ENCODE data around the gene CASTOR1. TPM values are rescaled to one million over a fixed set of nuclear protein-coding genes. Genes with fewer than 3 reads are reported as not detected.

CASTOR1 gene
- total and polyA plus RNA-seq, 11 donors = 3.8 to 16.6 (median 7.1) TPM

DNA sequence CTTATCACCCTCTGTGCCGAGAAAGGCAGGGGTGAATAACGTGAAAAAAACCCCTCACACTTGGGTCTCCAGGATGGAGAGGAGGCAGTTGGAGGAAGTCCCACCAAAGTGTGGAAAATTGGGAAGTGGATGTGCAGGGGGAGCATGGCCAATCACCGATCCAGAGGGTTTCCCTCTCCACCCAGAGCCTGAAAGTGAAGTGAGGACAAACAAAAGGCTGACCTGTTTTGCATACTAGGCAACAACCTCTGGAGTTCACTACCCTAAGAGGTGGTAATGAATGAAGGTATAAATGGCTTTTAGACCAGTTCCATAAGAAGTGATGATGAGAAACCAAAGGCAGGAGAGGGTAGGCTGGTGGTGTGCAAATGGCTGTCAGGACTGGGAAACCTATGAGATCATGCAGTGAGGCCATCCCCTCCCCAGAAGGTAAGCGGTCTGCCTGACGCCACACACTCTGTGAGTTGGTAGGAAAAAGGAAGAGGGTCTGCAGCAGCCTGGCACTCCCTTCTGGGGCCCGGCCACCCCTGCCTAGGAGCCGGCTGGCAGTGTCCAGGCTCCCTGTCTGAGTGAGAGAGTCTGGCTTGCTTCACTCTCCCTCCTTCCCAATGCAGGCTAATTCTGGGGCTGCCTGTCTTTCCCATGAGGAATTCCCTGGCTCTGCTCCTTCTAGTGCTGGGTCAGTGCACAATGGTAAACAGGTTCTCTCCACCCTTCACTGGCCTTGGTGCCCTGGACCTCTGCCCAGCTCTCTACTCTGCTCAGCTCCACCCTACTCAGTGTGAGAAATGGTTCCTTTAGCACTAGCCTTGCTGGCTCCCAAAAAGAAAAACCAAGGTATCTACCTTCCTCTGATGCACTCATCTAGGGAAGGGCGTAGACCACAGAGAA lies 21.8 kb upstream of the CASTOR1 start:
- DNase-seq (peak; percentile 79 to 89 (median 84)), ATAC-seq (peak; percentile 89 to 95 (median 94))
- WGBS, 4 donors = 26 to 36% (median 27%) methylated on average over 8 of the region's 8 CpGs
- peaks cover 22 to 100% (median 73%) of the 10 kb centered on the region in 12 donors for H3K4me1 ChIP-seq
- H3K9me3 ChIP-seq = no peaks in the 10 kb centered on the region
- H3K27ac ChIP-seq = peak overlapping the region; percentile 38 to 84 (median 72)
- TF ChIP-seq POLR2A (IDR thresholded peaks at IDR 0.05) = peak in 1 of 2 donors; percentile 40
- TF ChIP-seq, protein P1, sequence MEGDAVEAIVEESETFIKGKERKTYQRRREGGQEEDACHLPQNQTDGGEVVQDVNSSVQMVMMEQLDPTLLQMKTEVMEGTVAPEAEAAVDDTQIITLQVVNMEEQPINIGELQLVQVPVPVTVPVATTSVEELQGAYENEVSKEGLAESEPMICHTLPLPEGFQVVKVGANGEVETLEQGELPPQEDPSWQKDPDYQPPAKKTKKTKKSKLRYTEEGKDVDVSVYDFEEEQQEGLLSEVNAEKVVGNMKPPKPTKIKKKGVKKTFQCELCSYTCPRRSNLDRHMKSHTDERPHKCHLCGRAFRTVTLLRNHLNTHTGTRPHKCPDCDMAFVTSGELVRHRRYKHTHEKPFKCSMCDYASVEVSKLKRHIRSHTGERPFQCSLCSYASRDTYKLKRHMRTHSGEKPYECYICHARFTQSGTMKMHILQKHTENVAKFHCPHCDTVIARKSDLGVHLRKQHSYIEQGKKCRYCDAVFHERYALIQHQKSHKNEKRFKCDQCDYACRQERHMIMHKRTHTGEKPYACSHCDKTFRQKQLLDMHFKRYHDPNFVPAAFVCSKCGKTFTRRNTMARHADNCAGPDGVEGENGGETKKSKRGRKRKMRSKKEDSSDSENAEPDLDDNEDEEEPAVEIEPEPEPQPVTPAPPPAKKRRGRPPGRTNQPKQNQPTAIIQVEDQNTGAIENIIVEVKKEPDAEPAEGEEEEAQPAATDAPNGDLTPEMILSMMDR (IDR thresholded peaks at IDR 0.05) = no peak
- H3K36me3 ChIP-seq = no peaks in the 10 kb centered on the region
- H3K4me3 ChIP-seq = peak overlapping the region in 4 of 12 donors; percentile 4 to 16 (median 8)
- H3K27me3 ChIP-seq = no peaks in the 10 kb centered on the region
- intact Hi-C loops (cut with DNase I) = loop anchor here in 2 of 10 donors (1.0 kb wide), 1 partner anchor 23 kb away; no protein-coding TSS in a partner anchor

DNA sequence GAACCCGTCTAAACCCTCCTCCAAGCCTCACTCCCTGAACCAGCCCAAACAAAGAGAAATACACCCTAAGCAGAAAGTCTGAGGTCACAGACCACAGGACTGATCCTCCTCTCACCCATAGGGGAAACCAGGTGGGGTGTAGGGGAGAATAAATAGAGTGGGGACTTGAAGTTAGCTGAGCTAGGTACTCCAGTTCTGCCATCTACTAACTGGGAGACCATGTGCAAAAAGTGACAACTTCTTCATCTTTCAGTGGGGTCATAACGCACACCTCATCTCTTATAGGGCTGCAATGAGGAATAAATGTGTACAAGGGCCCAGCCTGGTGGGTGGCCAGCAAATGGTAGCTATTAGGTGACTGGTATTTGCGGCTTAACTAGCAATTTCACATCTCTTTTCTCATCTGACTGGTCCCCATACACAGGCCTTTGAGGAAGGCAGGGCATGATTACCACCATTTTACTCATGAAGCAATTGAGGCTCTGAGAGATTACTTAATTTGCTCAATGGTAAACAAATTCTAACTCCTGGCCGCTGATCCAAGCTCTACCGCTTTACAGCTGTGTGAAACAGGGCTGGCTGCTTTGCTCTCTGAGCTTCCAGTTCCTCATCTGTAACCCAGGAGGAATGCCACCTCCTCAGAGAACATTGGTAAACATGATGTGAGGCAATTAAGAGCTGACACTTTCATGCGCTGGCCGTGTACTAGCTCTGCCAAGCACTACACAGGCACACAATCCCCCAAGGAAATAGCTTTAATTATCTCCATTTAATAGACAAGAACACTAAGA lies 20.8 kb upstream of the CASTOR1 start:
- Histone ChIP-seq H3K4me3 (no peak overlapping the region), H3K4me1 (peaks cover 27 to 100% (median 78%) of the 10 kb centered on the region in 12 donors), H3K27ac (peak overlapping the region; percentile 38 to 84 (median 72)), H3K9me3 (no peaks in the 10 kb centered on the region), H3K27me3 (no peaks in the 10 kb centered on the region), H3K36me3 (no peaks in the 10 kb centered on the region)
- DNase-seq (peak in 1 of 5 donors; percentile 46), ATAC-seq (peak in 3 of 4 donors; percentile 5 to 40 (median 25))
- WGBS, 4 donors = 66 to 70% (median 68%) methylated on average over 7 of the region's 7 CpGs
- TF ChIP-seq, protein P1 (IDR thresholded peaks at IDR 0.05) = no peak
- no peak for TF ChIP-seq POLR2A (IDR thresholded peaks at IDR 0.05)
- intact Hi-C loops (cut with DNase I) = no loop called here

DNA sequence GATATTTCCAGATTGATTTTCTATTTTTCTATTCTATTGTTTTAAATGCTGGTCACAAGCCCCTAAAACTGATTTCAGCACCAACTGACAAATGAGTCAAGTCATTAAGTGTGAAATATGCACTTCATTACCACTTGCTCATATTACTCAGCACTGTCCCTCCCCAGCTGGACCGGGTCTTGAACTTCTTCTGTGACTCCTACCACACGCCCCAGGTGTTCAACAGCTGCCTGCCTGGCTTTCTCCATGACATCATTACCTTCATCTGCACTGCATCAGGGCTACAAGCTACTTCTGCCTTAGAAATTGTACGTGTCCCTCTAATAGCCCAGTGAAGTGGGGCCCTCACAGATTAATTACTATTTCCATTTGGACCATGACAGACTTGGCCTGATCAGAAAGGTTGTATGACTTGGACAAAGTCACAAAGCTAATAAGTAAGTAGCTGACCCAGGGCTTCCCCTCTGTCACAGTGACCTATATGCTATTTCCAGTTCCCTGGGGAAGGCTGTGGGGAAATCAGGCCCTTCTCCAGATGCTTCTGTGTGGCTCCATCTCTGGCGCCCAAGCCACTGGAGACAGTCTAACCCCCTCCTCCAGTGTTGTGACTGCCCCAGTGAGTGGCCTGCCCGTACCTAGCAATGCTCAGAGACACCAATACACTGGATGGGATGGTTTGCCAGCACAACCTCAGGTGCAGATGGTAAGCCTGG lies 19.4 kb upstream of the CASTOR1 start:
- Histone ChIP-seq H3K27me3 (no peaks in the 10 kb centered on the region), H3K4me3 (no peak overlapping the region), H3K36me3 (peaks cover 0 to 7% (median 0%) of the 10 kb centered on the region in 9 donors), H3K9me3 (no peaks in the 10 kb centered on the region), H3K27ac (peak overlapping the region in 2 of 12 donors; percentile 81 to 84), H3K4me1 (peaks cover 34 to 100% (median 91%) of the 10 kb centered on the region in 12 donors)
- peak in 2 of 5 donors; percentile 11 to 45 for DNase-seq
- WGBS, 4 donors = 72 to 78% (median 76%) methylated on average over 5 of the region's 5 CpGs
- TF ChIP-seq, protein P1 (IDR thresholded peaks at IDR 0.05) = no peak
- TF ChIP-seq POLR2A (IDR thresholded peaks at IDR 0.05) = no peak
- no peak for ATAC-seq
- intact Hi-C loops (cut with DNase I) = no loop called here

Measured in heart left ventricle (tissue), 16 donors.